IPS DF 4.7 (cell line): ENCODE data around the gene STRA8.

Experiments used
- DNase-seq: peaks from one replicate; pipeline ENCODE4 v3.0.0-alpha.2; 2013; ENCODE audit warnings: low spot score; ENCODE audit errors: extremely low read depth

Gene STRA8

DNA sequence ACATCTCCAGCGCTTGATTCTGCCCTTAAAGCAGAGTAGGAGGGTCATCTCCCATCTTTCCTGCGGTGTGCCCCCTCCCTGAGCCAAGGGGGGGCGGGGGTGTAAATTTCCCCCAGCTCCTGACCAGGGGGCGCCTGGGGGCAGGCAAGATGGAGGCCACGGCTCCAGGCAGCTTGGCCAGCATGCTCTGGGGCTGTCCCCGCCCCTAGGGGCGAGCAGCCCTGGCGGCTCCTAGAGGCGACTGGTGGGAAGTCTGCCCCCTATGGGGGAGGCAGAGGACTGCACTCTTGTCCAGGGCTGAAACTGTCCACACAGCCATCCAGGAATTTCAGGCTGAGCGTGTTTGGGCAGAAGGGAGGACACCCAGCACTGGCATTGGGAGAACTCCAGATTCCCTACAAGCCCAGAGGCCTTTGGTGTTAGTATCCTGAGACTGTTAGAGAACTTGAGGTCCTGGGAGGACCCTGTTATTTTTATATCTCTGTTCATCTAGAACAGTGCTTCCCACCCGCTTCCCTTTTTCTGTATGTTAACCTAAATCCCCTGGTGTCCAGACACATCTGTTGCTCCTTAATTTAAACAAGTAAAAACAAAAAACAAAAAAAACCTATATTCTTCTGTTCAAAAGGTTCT, 4.6 kb downstream of the STRA8 start:
- DNase-seq = no peak

DNA sequence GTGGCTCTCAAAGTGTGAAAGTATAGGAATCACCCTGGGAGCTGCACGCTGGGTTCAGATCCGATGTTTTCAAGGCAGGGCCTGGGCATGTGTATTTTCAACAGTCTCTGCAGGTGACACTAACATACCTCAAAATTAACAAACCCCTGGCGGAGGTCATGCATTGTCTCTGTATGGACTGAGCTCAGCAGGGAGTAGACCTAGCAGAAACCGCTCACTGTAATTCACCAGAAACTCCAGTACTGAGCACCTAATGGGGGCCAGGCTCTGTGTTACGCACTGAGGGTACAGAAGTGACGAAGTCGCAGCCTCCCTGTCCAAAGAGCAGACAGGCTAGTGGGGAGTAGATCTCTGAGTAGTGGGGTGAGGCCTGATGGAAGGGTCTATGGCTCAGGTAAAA, 5.6 kb downstream of the STRA8 start:
- DNase-seq = no peak

DNA sequence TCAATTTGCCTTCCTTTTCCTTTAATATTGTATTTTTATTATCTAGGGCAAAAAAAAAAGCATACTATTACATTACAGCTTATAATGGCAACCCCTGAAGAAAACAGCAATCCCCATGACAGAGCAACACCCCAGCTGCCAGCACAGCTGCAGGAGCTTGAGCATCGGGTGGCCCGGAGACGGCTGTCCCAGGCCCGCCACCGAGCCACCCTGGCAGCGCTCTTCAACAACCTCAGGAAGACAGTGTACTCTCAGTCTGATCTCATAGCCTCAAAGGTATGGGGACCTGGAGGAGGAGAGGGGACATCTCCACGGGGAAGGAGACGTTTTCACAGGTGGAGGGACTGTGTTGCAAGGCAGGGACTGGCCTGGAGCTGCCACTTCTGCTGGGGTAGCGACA, 6.8 kb downstream of the STRA8 start:
- no peak for DNase-seq

DNA sequence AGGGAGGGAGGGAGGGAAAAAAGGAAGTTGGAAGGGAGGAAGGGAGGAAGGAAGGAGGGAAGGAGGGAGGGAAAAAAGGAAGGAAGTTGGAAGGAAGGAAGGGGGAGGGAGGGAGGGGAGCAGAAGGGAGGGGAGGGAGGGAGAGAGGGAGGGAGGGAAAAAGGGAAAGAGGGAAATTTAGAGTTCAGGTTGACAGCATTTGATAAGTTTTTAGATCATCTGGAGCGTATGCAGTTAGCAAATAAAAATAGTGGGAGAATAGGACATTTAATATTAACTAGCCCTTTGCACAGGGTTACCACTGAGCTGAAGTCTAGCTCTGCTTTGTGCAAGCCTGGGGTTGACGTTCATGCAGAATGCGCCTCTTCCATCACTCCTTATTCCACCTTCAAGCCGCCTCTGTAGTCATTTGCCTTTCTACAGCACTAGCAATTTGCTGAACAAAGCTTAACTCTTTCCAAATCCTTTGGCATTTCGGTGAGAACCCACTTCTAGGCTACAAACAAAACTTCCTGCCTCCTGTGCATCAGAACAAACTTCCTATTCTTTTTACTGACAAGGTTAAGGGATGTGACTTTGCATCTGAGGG, 8.6 kb downstream of the STRA8 start:
- DNase-seq = no peak

DNA sequence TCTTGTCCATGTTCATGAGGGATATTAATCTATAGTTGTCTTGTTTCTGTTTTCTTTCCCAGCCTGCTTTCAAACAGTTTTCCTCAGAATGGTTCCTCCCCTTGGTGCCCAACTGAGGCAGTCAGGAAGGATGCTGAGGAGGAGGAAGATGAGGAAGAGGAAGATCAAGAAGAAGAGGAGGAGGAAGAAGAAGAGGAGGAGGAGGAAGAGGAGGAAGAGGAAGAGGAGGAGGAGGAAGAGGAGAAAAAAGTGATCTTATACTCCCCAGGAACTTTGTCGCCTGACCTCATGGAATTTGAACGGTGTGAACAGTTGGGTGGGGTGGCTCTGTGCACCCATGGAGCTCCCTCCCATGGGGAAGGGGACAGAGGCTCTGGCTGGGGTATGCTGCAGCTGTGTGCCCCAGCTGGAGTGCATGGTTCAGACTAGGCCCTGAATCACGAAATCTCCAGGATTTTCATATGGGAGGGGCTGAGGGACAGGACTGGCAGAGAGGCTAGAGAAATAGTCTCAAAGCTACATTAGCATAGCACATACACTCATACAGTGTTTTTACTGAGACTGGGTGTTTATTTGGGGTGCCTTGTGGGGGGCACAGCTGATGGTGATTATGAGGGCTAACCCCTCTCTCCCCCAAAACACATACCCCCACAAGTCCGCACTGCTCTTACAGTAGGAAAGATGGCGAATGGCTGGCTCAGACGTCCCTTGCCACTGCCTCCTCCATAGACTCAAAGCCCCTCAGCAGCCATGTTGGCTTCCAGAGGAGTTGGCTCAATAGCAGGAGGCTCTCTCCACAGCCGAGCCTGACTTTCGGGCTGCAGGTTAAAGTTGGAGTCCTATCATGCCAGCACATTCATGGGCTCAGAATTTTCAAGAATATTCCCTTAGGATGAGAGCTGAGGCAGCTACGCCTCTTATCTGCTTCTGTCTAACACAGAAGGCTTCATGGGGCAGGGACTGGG, 11.9 kb downstream of the STRA8 start:
- DNase-seq = no peak

DNA sequence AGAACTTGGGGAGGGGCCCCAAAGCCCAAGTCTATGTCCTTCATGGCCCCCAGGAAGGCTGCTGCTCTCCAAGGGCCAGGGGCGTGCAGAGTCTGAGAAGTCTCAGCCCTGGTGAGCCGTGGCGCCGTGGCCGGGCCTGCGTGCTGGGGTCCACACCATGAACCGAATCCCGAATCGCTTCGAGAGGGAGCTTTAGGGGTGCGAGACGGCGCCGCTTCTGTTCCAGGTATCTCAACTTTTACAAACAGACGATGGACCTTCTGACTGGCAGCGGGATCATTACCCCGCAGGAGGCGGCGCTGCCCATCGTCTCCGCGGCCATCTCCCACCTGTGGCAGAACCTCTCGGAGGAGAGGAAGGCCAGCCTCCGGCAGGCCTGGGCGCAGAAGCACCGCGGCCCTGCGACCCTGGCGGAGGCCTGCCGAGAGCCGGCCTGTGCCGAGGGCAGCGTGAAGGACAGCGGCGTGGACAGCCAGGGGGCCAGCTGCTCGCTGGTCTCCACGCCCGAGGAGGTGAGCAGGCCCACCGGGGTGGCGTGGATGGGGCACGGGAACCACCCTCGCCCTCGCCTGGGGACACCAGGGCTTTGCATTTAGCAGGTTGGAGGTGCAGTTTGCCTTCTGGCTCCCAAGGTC, 12.7 kb downstream of the STRA8 start:
- no peak for DNase-seq

DNA sequence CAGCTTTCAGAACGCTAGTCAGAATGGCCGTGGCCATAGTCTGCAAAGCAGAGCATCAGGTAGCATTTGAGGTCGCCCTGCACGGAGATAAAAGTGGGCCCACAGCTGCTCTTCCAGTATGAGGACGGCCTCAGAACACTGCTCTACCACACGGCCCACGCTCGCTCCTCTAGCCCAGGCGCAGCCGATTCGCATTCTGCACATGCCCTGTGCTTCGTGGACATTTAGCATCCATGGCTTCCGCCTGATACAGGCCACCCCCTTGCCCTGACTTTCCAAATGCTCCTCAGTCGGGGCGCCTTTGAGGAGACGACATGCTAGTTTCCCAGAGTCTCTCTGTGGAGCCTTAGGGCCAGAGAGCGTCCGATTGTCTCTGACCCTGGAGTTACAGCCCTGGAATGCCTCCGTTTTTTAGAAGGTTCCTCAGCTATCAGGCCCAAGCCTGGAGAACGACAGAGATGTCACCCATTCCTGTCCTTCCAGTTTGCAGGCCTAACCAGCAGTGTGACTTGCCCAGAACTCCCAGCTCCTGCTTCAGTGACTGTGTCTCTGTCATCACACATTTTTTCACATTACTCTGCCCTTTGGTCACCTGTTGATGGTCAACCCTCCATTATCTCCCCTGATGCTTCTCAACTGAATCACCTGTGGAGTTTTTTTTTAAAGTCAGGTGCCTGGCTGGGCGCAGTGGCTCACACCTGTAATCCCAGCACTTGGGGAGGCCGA, 14.3 kb downstream of the STRA8 start:
- DNase-seq = no peak

DNA sequence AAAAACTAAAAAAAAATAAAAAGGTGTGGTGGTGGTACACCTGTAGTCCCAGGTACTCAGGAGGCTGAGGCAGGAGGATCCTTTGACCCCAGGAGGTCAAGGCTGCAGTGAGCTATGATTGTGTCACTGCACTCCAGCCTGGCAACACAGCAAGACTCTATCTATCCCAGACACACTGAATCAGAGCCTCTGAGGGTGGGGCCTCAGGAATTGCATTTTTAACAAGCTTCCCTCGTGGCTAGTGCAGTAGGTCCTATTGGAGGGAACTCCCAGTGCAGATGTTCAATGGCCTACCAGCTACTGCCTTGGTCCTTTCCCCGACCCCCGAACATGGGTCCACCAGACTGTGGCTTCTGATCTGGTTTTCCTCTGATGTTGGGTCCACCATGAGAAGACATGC, 14.9 kb downstream of the STRA8 start:
- no peak for DNase-seq

DNA sequence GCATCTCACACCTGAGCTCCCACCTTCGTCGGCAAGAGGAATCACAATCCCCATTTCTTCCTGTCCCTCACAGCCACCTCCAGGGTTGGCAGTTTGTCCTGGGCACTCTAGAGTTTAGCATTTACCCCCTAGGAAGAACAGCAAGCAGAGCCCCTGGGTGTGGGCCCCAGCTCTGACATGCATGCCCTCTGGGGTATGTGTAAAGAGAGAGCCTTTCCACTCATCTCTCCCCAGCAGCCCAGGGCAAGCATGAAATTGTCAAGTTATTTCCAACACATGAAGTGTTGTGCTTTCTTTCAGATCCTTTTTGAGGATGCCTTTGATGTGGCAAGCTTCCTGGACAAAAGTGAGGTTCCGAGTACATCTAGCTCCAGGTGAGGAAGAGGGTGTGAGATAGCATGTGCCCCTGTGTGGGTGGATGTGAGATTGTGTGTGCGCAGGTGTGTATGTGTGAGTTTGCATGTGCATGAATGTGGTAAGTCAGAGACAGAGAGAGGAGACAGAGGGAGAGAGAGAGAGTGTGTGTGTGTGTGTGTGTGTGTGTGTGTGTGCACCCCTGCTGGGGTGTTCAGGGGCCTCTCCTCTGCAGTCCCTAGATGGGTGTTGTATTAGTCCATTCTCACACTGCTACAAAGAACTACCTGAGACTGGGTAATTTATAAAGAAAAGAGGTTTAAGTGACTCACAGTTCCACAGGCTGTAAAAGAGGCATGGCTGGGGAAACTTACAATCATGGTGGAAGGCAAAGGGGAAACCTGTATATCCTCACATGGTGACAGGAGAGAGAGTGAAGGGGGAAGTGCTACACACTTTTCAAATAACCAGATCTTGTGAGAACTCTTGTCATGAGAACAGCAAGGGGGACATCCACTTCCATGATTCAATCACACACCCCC, 18.1 kb downstream of the STRA8 start:
- DNase-seq = no peak

DNA sequence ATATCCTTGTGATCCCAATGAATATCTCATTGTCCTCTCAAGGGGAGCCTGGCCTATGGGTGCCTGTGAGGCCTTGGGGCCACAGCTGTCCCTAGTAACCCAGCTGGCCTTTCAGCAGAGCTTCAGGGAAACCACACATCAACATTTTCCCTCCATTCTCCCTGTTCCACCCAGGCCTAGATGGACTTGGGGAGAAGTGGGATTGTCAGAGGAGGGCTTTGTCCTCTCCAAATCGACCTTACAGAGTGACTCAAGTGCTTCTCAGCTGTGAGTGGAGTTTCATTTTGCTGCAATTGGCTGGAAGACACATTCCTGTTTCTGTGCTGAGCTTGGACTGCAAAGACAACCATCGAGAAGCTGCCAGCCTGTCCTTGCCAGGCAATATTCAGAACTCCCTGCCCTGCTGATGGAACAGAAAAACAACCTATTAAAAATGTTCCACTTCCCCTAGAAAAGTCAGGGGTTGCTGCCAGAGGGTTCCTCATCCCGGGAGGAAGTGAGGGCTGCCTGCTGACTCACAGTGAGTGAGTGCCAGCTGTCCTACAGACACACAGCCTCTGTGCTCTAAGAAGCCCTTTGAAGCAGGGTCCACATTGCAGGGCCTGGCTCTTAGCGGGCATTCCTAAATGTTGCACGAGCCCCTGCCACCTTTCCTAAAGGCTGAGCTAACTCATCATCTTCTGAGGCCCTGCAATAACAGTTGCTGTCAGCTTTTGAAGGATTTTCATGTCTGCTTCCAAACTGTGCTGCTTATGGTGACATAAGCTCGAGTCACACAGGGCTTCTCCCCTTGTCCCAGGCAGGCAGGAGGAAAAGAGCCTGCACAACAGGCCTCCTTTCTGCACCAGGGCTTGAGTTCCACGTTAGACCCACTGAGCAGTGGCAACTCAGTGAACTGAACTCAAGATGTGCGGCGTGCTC, 20.5 kb downstream of the STRA8 start:
- no peak for DNase-seq

DNA sequence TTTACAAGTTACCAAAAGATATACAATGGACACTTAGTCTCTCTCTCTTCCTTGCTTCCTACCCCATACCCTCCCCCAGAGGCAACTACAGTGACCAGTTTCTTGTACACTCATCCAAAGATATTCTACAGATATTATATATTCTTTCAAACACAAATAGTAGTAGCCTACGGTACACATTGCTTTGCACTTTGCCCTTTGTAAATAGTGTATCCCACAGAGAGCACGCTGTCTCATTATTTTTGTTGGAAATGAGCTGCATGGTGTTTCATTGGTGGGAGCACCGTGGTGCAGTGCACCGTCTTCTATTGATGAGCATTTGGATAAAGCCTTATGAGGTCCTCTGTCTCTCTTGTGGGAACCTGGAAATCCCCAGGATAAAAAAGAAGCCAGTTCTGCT, 24.2 kb downstream of the STRA8 start:
- no peak for DNase-seq

DNA sequence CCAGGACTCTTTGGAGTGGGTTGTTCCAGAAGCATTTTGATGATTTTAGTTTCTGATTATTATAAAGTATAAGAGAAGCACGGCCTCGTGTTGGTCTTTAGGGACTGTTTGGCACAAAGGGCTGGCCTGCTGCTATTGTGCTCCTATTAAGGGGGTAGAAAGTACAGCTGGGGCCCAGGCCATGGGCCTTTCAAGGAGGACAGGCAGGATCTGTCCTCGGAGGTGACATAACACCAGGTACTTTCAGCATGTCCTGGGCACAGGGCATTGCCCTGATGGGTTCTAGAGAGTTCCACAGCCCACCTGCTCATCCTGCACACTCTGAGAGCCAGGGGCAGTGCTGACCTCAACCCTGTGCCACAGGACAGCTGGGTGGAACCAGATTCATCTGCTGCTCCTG, 24.9 kb downstream of the STRA8 start:
- no peak for DNase-seq

DNA sequence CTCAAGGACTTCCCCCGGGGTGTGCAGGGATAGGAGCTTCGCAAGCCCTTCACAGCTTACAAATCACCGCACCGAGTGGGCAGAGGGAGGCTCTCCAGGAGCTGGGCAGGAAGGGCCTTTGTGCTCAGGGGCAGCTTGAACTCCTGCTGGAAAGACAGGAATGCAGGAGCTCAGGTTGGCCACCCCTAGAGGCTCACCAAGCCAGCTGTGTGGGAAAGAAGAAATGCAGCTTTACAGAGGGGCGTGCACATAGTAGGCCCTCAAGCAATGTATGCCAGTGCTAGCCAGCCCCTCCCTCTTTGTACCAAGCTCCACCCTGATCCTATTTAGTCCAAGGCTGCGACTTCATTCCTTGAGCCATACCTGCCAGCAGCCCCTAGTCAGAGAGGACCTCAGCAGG, 26.1 kb downstream of the STRA8 start:
- no peak for DNase-seq

DNA sequence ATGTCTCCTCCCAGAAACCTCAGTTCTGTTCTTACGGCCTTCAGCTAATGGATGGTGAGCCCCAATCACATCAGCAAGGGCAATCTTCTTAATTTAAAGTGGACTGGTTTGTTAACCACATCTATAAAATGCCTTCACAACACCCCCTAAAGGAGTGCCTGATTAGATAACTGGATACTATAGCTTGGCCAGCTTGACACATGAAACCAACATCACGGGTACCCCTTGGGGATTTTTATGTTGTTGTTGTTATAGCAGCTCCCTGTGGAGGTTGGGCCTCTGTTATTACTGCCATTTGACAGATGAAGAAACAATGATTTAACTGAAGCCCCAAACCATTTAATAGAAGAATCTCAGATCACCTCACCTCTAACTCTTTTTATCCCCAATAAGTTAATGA, 26.8 kb downstream of the STRA8 start:
- DNase-seq = no peak

DNA sequence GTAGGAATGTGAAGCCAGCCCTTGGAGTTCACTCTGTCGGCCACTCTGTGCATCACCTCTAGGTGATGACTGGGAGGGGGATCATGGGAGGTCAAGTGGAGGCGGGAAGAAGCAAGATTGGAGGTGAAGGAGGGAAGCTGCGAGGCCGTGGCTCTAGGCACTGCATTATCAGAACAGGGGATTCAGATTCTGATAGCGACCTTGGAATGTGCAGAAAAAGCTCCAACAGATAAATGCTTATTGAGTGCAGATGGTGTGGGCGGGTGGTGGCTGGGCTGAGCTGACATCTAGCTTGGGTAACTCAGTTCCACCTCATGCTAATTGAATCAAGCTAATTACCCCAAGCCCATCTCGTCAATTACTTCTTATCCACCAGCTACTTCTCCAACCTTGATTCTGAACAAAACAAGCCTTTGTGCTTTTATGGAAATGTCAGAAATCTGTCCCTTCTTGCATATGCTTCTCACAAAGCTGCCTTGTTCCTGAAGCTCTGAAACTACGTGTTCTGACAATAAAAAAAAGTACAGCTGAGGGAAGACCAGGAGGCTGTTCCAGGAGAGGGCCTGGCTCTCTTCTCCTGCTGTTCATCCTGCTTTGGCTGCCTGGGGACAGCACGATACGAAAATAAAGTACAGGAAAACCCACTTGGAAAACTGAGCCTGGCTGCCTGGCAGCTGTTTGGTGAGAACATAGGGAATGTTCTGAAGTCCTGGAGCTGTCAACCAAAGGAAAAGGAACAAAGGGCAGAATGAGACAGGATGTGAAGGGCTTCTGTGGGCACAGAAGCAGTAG, 27.5 kb downstream of the STRA8 start:
- no peak for DNase-seq

DNA sequence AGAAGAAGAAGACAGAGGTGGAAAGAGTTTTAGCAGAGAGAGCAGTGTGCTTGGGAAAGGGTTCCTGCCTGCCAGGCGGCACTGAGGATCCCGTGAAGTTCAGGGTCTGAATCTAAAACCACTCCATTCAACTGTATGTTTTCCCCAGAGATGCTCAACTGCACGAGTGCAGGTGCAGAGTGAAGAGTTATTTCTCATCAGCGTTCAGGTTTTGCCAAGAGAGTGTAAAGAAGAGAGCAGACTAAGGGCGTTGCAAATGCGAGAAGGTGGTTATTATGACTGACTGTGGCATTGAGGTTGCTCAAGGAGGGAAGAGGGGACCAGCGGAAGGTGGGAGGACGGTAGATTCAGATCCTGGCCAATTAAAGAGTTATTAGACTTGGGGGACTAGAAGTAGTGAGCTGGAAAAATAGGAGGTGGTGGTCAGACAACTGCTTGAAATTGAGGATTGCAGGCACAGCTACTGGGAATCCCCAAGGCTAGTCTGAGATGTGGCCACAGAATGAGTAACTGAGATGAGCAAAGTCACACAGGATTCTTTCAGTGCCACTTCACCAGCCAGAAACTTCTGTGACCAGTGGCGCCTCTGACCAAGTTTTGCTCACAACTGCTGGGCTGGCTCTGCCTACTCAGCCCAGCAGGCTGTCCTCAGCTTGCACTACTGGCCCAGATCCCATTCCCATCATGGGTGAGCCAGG, 29.1 kb downstream of the STRA8 start:
- DNase-seq = no peak

DNA sequence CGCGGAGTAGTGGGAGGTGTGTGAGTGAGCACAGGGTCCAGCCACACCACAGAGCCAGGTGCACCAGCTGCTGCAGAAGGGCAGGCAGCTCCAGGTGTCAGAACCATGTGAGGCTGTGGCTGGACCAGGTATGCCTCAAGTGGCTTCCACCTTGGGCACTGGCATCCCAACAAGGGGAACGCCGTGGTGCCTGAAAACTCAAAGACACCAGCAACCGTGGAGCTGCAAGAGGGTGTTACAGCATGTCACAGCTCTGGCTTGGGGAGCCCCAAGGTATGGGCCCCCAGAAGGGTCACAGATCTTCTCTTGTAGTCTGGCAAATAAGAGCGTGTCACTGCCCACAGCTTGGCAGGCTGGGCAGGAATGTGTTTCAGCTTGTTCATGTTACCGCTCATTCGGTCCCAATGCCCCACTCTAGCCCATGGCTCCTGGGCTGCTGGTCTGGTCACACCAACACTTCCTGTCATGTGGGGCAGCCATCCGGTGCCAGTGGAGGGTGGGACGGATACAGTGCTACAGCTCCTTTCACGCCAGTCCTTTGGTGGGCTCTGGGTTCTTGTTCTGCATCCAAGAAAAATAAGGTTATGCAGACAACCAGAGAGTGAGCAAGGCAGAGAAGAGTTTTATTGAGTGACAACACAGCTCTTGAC, 29.8 kb downstream of the STRA8 start:
- no peak for DNase-seq
